ENCODE results near the gene PPCS.
"Not testable (repeated sequence)": the region's sequence is repeated elsewhere in the genome, so short reads cannot be mapped to it uniquely, and the experiment has no call there.

Gene PPCS

DNA sequence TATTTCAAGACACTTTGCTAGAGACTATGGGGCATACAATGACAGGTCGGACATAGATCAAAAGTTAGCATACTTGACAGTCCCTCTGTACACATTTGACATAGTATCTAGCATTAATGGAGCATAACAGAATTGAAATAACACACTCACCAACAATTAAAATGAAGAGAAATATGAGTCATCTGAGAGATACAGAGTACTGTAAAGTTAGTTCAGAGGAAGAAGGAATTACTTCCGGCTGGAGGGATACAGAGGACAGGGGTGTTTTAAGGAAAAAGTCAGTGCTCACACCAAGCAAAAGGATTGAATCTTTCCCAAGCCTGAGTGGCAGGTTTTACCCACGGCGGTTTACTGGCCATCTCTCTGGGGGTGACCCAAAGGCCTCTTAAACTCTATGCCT is 3.0 kb upstream of the PPCS start:
- no peak for DNase-seq (ENCODE audit: low read depth in 2 of 2)

- DNase-seq (ENCODE audit: low read depth in 2 of 2) = no peak
Measured at GRCh38 chr1:42454403-42454802, 1.9 kb upstream of the PPCS start.

- peak; percentile 17 to 45 for DNase-seq (ENCODE audit: low read depth in 2 of 2)
Measured at GRCh38 chr1:42456754-42457089, 379 bp downstream of the PPCS start.

DNA sequence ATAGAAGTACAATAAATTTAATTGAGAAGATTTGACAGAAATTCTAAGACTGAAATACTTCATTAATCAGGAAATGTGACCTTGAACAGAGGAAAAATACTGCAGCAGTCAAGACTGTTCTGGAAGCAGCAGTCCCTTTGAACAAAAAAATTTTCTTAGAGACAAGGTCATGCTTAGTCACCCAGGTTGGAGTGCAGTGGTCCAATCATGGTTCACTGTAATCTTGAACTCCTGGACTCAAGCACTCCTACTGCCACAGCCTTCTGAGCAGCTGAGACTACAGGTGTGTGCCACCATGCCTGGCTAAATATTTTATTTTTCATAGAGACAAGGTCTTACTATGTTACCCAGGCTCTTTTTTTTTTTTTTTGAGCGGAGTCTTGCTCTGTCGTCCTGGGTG is 4.9 kb downstream of the PPCS start:
- no peak for DNase-seq (ENCODE audit: low read depth in 2 of 2)

DNA sequence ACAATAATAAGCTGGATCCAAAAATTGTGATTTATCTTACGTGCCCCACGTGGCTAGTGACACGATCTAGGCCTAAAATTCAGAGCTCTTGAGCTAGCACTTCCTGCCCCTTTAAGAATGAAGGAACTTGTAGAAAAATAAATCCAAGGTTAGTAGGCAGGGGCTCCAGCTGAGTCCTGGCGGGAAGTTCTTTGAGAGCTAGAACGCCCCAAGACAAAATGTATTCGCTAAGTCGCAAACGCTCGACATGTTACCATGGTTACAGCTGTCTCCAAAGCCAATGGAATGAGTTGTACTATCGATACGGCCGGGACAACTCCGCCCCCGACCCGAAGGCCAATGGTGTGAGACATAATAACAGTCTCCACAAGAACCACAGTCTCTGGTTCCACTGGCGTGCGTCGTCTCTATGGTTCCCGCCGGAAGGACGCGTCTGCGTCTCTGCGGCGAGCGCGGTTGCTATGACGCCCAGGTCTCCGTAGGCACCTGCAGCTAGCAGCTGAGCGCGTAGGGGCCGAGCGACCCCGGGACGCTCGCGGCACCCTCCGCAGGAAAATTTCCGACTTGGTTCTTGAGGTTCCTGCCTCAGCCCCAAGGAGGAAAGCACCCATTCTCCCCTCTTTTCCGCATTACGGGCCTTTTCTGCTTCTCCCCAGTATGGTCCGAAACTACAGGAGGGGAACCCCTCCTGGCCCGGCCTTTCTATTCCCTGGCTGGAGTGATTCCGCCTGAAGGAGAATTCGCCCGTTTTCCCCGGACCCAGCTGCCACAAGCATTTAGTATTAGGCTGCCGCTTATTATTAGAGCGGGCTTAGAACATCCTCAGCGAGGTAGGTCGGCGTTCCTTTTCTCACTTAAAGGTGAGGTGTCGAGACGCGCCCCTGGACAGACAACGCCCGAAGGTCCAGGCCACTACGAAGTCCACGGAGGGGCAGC is 6.8 kb downstream of the PPCS start, which contains the start of gene CCDC30:
CCDC30 (plus strand) TSS at position 459 of the 936 bp plus-strand sequence. CDS start 17,266 bp downstream, outside the sequence.
- peak; percentile 95 to 97 for DNase-seq (ENCODE audit: low read depth in 2 of 2)

- no peak for DNase-seq (ENCODE audit: low read depth in 2 of 2)
Measured at GRCh38 chr1:42463921-42464320, 7.6 kb downstream of the PPCS start.

DNA sequence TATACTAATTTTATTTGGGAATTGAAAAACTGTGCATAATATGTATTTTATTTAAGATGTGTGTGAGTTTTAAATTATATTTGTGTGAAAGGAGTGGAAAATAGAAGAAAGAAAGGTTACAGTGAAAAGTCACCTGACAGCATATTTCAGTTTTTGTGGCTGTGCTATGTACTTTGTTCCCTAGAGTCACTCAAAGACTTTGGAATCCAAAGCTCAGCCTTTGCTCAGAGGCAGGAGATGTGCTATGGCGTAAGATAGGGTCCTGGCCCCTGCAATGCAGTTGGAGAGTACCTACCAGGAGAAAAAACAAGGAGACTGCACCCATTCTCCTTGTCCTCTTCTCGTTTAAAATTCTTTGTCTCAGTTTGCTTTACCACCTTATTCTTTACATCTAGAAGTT is 9.7 kb downstream of the PPCS start:
- DNase-seq (ENCODE audit: low read depth in 2 of 2) = no peak

DNA sequence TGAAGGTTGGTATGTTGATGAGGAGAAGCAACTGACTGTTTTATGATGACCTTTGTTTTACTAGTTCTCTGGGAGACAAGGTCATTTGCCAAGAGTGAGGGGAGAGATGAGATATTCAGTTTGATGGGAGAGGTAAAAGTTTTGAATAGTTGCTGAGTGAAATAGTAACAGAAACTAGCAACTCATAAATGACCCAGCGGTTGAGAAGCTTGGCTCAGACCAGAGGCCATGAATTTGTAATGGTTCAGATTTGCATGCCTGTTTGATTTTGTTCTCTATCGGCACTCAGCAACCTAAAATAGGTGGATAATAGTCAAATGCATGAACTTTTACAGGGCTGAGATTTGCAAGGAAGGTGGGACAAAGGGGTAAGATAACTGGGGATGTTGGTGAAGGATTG is 13.4 kb downstream of the PPCS start:
- DNase-seq (ENCODE audit: low read depth in 2 of 2) = no peak

- DNase-seq (ENCODE audit: low read depth in 2 of 2) = no peak
Measured at GRCh38 chr1:42476605-42477004, 20.3 kb downstream of the PPCS start.

DNA sequence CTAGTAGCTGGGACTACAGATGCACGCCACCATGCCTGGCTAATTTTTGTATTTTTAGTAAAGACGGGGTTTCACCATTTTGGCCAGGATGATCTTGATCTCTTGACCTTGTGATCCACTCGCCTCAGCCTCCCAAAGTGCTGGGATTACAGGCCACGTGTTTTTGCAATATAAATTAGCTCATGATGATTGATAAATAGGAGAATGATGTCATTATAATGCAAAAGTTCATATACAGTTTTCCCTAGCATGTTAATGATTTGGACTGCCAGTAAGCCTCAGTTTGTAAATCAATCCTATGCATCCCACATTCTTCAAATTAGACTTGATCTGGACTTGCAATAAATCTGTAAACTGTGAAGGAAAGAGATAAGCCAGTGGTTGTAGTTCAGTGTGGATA is 21.0 kb downstream of the PPCS start:
- DNase-seq (ENCODE audit: low read depth in 2 of 2) = not testable (repeated sequence)

DNA sequence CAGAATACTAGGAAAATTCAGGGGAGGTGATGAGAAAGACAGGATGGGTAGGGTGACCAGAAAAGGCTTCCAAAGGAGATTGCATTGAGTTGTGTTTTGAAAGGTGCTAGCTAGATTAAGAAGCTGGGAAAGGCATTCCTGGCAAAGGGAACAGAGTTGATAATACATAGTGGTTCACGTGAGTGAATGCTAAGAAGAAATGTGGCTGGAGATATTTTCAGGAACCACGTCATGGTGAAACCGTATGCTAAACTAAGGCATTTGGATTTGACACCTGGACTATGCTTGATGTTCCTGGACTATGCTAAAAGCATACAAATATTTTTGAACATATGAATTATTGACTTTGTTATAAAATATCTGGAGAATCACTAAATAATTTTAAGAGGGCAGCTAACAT is 21.4 kb downstream of the PPCS start:
- DNase-seq (ENCODE audit: low read depth in 2 of 2) = no peak

GRCh38 chr1:42479621-42480020 is 23.3 kb downstream of the PPCS start:
- no peak for DNase-seq (ENCODE audit: low read depth in 2 of 2)

GRCh38 chr1:42480921-42481320 is 24.6 kb downstream of the PPCS start:
- no peak for DNase-seq (ENCODE audit: low read depth in 2 of 2)

- DNase-seq (ENCODE audit: low read depth in 2 of 2) = no peak
Measured at GRCh38 chr1:42482635-42483153, 26.4 kb downstream of the PPCS start.

DNA sequence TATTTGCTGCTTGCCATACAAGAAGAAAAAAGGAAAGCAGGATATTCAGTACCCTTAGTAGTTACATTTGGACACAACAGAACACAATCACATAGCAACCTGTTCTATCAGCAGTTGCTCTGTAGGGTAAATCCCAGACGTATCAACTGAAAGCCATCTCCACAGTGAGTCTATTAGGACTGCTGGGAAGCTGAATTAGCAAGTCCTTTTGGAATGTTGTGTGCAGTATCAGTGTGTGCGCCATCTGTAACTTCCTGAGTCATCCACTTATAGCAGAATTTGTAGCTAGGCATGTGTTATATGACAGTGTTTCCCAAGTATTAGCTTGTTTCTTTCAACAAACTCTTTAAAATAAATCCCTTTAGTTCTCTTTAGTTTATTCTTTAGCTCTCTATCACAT is 28.0 kb downstream of the PPCS start:
- DNase-seq (ENCODE audit: low read depth in 2 of 2) = no peak

GRCh38 chr1:42490237-42490636 is 33.9 kb downstream of the PPCS start:
- DNase-seq (ENCODE audit: low read depth in 2 of 2) = no peak

DNA sequence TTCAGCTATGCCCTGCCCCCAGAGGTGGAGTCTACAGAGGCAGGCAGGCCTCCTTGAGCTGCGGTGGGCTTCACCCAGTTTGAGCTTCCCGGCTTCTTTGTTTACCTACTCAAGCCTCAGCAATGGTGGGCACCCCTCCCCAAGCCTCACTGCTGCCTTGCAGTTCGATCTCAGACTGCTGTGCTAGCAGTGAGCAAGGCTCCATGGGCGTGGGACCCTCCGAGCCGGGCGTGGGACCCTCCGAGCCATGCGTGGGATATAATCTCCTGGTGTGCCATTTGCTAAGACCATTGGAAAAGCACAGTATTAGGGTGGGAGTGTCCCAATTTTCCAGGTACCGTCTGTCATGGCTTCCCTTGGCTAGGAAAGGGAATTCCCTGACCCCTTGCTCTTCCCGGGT is 45.7 kb downstream of the PPCS start:
- DNase-seq (ENCODE audit: low read depth in 2 of 2) = not testable (repeated sequence)

- DNase-seq (ENCODE audit: low read depth in 2 of 2) = no peak
Measured at GRCh38 chr1:42504535-42505128, 48.3 kb downstream of the PPCS start.

DNA sequence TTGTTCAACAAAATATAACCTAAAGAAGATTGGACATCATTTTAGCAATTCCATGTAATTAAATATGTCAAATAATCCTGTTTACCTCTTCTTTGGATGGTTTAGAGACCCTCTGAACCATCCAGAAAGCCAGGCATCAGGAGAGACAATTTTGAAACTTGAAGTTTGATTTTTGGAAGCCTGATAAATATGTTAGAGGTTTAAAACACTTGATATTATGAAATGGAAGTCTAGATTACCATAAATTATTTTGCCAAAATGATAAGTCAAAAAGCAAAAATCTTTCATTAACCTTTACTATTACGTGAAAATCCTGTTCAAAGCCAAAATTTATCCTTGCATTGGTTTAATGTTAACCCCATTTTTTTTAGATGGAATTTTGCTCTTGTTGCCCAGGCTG is 50.2 kb downstream of the PPCS start:
- no peak for DNase-seq (ENCODE audit: low read depth in 2 of 2)

All from stimulated activated CD8-positive, alpha-beta memory T cell treated with anti-CD3 and anti-CD28 coated beads, Interleukin-7, amount 100 ng/mL, for 4 hours (primary cell).